Activated CD4-positive, CD25-positive, alpha-beta regulatory T cell treated with anti-CD3 and anti-CD28 coated beads, Interleukin-2, amount 50 U/mL, for 24 hours (primary cell): ENCODE results near the gene DDX52.
"Not testable (repeated sequence)": the region's sequence is repeated elsewhere in the genome, so short reads cannot be mapped to it uniquely, and the experiment has no call there.

Experiments used
- ATAC-seq, 2 donors: fragments of 150-1000 bp; cut with Tn5 transposase; one replicate each; pipeline ENCODE4 v1.10.0; 2021; ENCODE audit warnings: mild to moderate bottlenecking in 1 of 2, moderate library complexity in 1 of 2

The DDX52 gene

GRCh38 chr17:37643118-37643766 is at the start of gene DDX52:
DDX52 (minus strand) TSS chr17:37643446; CDS start chr17:37643420, 26 bp downstream.
- ATAC-seq: peak; percentile 95 to 96

GRCh38 chr17:37691807-37692206 is 48.6 kb upstream of the DDX52 start:
- ATAC-seq: no peak

GRCh38 chr17:37689317-37689716 is 46.1 kb upstream of the DDX52 start:
- no peak for ATAC-seq

- ATAC-seq: no peak
Measured at GRCh38 chr17:37683454-37683984, 40.3 kb upstream of the DDX52 start.

- ATAC-seq: no peak
Measured at GRCh38 chr17:37682007-37682406, 38.8 kb upstream of the DDX52 start.

- ATAC-seq: not testable (repeated sequence)
Measured at GRCh38 chr17:37679995-37680394, 36.7 kb upstream of the DDX52 start.

GRCh38 chr17:37678036-37678435 is 34.8 kb upstream of the DDX52 start:
- ATAC-seq: no peak

GRCh38 chr17:37677021-37677420 is 33.8 kb upstream of the DDX52 start:
- ATAC-seq: no peak

GRCh38 chr17:37676115-37676925 is 33.1 kb upstream of the DDX52 start:
- no peak for ATAC-seq

- ATAC-seq: no peak
Measured at GRCh38 chr17:37674511-37674910, 31.3 kb upstream of the DDX52 start.

GRCh38 chr17:37673386-37673785 is 30.1 kb upstream of the DDX52 start:
- ATAC-seq: no peak

- ATAC-seq: no peak
Measured at GRCh38 chr17:37672548-37673078, 29.4 kb upstream of the DDX52 start.

- ATAC-seq: no peak
Measured at GRCh38 chr17:37671824-37672547, 28.7 kb upstream of the DDX52 start.

GRCh38 chr17:37671028-37671823 is 28.0 kb upstream of the DDX52 start:
- ATAC-seq: no peak

GRCh38 chr17:37667039-37667438 is 23.8 kb upstream of the DDX52 start:
- no peak for ATAC-seq

- ATAC-seq: no peak
Measured at GRCh38 chr17:37664214-37664613, 21.0 kb upstream of the DDX52 start.

- ATAC-seq: no peak
Measured at GRCh38 chr17:37662353-37662752, 19.1 kb upstream of the DDX52 start.

GRCh38 chr17:37661400-37662014 is 18.3 kb upstream of the DDX52 start:
- ATAC-seq: no peak

- ATAC-seq: no peak
Measured at GRCh38 chr17:37659925-37660324, 16.7 kb upstream of the DDX52 start.

- no peak for ATAC-seq
Measured at GRCh38 chr17:37657202-37657601, 14.0 kb upstream of the DDX52 start.

GRCh38 chr17:37651849-37652248 is 8.6 kb upstream of the DDX52 start:
- no peak for ATAC-seq
